ENCODE measurements around the gene CCDC171. TPM values are rescaled to one million over a fixed set of nuclear protein-coding genes. Genes with fewer than 3 reads are reported as not detected.

The CCDC171 gene
- total RNA-seq, 1 experiment from 2014 or later, result 2.4 TPM

DNA sequence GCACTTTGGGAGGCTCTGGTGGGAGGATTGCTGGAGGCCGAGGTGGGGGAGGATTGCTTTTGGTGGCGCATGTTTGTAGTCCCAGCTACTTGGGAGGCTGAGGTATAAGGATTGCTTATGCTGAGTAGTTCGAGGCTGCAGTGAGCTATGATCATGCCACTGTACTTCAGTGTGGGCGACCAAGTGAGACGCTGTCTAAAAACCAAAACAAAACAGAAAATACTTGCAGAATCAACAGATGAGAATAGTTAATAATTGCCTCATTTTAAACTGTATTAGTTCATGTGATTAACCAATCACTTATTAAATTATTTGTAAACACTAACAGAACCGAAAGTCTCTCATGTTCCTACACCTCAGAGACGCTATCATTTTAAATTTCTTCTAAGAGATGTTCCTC is 118.1 kb downstream of the CCDC171 start:
- no peak overlapping the region for H2AFZ ChIP-seq
- H4K20me1 ChIP-seq (ENCODE audit: insufficient read depth), result no peaks in the 10 kb centered on the region
- H3K36me3 ChIP-seq (ENCODE audit: low read depth), result no peaks in the 10 kb centered on the region
- ChIA-PET CTCF (no interaction called here), POLR2A (ENCODE audit: unreplicated experiment) (no interaction called here)
- TF ChIP-seq EZH2 (IDR thresholded peaks at IDR 0.05; ENCODE audit: low read depth), result no peak
- TF ChIP-seq, protein P1, sequence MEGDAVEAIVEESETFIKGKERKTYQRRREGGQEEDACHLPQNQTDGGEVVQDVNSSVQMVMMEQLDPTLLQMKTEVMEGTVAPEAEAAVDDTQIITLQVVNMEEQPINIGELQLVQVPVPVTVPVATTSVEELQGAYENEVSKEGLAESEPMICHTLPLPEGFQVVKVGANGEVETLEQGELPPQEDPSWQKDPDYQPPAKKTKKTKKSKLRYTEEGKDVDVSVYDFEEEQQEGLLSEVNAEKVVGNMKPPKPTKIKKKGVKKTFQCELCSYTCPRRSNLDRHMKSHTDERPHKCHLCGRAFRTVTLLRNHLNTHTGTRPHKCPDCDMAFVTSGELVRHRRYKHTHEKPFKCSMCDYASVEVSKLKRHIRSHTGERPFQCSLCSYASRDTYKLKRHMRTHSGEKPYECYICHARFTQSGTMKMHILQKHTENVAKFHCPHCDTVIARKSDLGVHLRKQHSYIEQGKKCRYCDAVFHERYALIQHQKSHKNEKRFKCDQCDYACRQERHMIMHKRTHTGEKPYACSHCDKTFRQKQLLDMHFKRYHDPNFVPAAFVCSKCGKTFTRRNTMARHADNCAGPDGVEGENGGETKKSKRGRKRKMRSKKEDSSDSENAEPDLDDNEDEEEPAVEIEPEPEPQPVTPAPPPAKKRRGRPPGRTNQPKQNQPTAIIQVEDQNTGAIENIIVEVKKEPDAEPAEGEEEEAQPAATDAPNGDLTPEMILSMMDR (conservative IDR thresholded peaks at IDR 0.05), result no peak
- DNase-seq, result no peak
- no peaks in the 10 kb centered on the region for H3K9me2 ChIP-seq (ENCODE audit: insufficient read depth)
- H3K9me3 ChIP-seq (ENCODE audit: insufficient read depth, low read depth), result no peaks in the 10 kb centered on the region
- no peaks in the 10 kb centered on the region for H3K4me1 ChIP-seq (replicated peaks; ENCODE audit: insufficient read depth)
- BruUV-seq (replicated peaks), result no TSS peak
- no peak overlapping the region for H3K27ac ChIP-seq
- H3K4me2 ChIP-seq, result no peak overlapping the region
- no peaks in the 10 kb centered on the region for H3K79me2 ChIP-seq (ENCODE audit: low read depth)
- H3K4me3 ChIP-seq, result no peak overlapping the region
- intact Hi-C loops (cut with micrococcal nuclease; ENCODE audit: unreplicated experiment), result no loop called here
- H3F3A ChIP-seq (ENCODE audit: insufficient read depth, low read depth), result no peaks in the 10 kb centered on the region
- no peaks in the 10 kb centered on the region for H3K27me3 ChIP-seq (ENCODE audit: insufficient read depth, low read depth)

- Histone ChIP-seq H3F3A (ENCODE audit: insufficient read depth, low read depth) (peaks cover 6% of the 10 kb centered on the region; the same call in 1 of the 2 replicates), H3K79me2 (ENCODE audit: low read depth) (no peaks in the 10 kb centered on the region), H3K27me3 (ENCODE audit: insufficient read depth, low read depth) (no peaks in the 10 kb centered on the region), H3K27ac (no peak overlapping the region), H4K20me1 (ENCODE audit: insufficient read depth) (no peaks in the 10 kb centered on the region), H3K9me2 (ENCODE audit: insufficient read depth) (no peaks in the 10 kb centered on the region), H3K4me2 (no peak overlapping the region), H3K36me3 (ENCODE audit: low read depth) (no peaks in the 10 kb centered on the region), H3K4me1 (replicated peaks; ENCODE audit: insufficient read depth) (peaks cover 10% of the 10 kb centered on the region), H3K4me3 (no peak overlapping the region), H3K9me3 (ENCODE audit: insufficient read depth, low read depth) (no peaks in the 10 kb centered on the region), H2AFZ (no peak overlapping the region)
- ChIA-PET CTCF (no interaction called here), POLR2A (ENCODE audit: unreplicated experiment) (no interaction called here)
- no TSS peak for BruUV-seq (replicated peaks)
- intact Hi-C loops (cut with micrococcal nuclease; ENCODE audit: unreplicated experiment), result no loop called here
- TF ChIP-seq EZH2 (IDR thresholded peaks at IDR 0.05; ENCODE audit: low read depth), result no peak
- TF ChIP-seq, protein P1 (conservative IDR thresholded peaks at IDR 0.05), result no peak
- no peak for DNase-seq
These were observed 140.9 kb downstream of the CCDC171 start for GRCh38 chr9:15693701-15694100.

DNA sequence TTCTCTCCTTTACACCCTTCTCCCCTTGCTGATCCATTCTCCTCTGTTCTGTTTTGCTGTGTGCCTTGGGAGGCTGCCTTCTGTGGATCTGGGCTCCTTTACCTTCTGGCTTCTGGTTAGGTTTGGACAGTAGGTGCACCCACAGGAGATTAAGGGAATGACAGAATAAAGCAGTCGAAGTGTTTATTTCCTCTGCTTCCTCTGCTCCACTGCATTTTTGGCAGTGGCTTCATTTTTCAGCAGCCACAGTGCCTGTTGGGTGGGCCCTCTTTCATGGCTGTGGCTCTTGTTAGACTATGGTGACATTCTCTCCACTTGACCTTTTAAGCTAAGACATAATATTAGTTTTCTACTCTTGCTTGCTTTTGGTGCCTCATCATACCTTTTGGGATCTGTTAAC is 144.1 kb downstream of the CCDC171 start:
- intact Hi-C loops (cut with micrococcal nuclease; ENCODE audit: unreplicated experiment), result no loop called here
- ChIA-PET POLR2A (ENCODE audit: unreplicated experiment) (no interaction called here), CTCF (interaction anchor here (0.7 kb wide), 1 partner anchor 820 kb away, joined by 4 read pairs; no protein-coding TSS in a partner anchor)
- no peak overlapping the region for H3K4me2 ChIP-seq
- peaks cover 6% of the 10 kb centered on the region; the same call in 1 of the 2 replicates for H3F3A ChIP-seq (ENCODE audit: insufficient read depth, low read depth)
- no peak overlapping the region for H3K27ac ChIP-seq
- TF ChIP-seq, protein P1 (conservative IDR thresholded peaks at IDR 0.05), result no peak
- TF ChIP-seq EZH2 (IDR thresholded peaks at IDR 0.05; ENCODE audit: low read depth), result no peak
- no peaks in the 10 kb centered on the region for H4K20me1 ChIP-seq (ENCODE audit: insufficient read depth)
- no peaks in the 10 kb centered on the region for H3K79me2 ChIP-seq (ENCODE audit: low read depth)
- no peaks in the 10 kb centered on the region for H3K27me3 ChIP-seq (ENCODE audit: insufficient read depth, low read depth)
- peaks cover 10% of the 10 kb centered on the region for H3K4me1 ChIP-seq (replicated peaks; ENCODE audit: insufficient read depth)
- no peaks in the 10 kb centered on the region for H3K9me3 ChIP-seq (ENCODE audit: insufficient read depth, low read depth)
- H3K9me2 ChIP-seq (ENCODE audit: insufficient read depth), result no peaks in the 10 kb centered on the region
- no peak overlapping the region for H3K4me3 ChIP-seq
- no peak overlapping the region for H2AFZ ChIP-seq
- no peak for DNase-seq
- no peaks in the 10 kb centered on the region for H3K36me3 ChIP-seq (ENCODE audit: low read depth)
- BruUV-seq (replicated peaks), result no TSS peak

Data from PC-9 (cell line).